Progenitor cell of endocrine pancreas (in vitro differentiated cells): ENCODE data around the gene GDF15. TPM values are rescaled to one million over a fixed set of nuclear protein-coding genes. Genes with fewer than 3 reads are reported as not detected.
A peak's percentile ranks its signal among the peaks of the same experiment; 100 is the strongest.

Experiments used
- DNase-seq: peaks from one replicate; pipeline ENCODE4 v3.0.0; 2021; ENCODE audit warnings: low spot score; ENCODE audit not compliant: unreplicated experiment
- H3K27ac Mint-ChIP-seq: 2 replicates; pipeline ENCODE4 v1.8.0; 2021; ENCODE audit warnings: mild to moderate bottlenecking, moderate library complexity, mixed read lengths
- H3K27me3 Mint-ChIP-seq: 2 replicates; pipeline ENCODE4 v1.8.0; 2021; ENCODE audit warnings: mixed read lengths
- H3K36me3 Mint-ChIP-seq: 2 replicates; pipeline ENCODE4 v1.8.0; 2022; ENCODE audit warnings: mixed read lengths; ENCODE audit not compliant: insufficient read depth
- H3K4me1 Mint-ChIP-seq: 2 replicates; pipeline ENCODE4 v1.8.0; 2021; ENCODE audit warnings: low read depth, mixed read lengths
- H3K4me3 Mint-ChIP-seq: 2 replicates; pipeline ENCODE4 v1.8.0; 2021; ENCODE audit warnings: low read depth, mild to moderate bottlenecking, moderate library complexity, mixed read lengths
- H3K9me3 Mint-ChIP-seq: 2 replicates; pipeline ENCODE4 v1.8.0; 2021; ENCODE audit warnings: low read depth, mixed read lengths
- CTCF ChIP-seq: fragments of 200-600 bp; sonication (generic); IDR thresholded peaks from one replicate; pipeline ENCODE4 v1.5.0; 2021; ENCODE audit warnings: antibody characterized with exemption, mild to moderate bottlenecking; ENCODE audit not compliant: unreplicated experiment
- total RNA-seq: library from RNA; stranded (reverse); gene quantifications from 2 replicates; pipeline ENCODE4 v1.2.1, GENCODE V29; 2021

GDF15 gene
- total RNA-seq, 1 donor from 2014 or later = 10.5 TPM

DNA sequence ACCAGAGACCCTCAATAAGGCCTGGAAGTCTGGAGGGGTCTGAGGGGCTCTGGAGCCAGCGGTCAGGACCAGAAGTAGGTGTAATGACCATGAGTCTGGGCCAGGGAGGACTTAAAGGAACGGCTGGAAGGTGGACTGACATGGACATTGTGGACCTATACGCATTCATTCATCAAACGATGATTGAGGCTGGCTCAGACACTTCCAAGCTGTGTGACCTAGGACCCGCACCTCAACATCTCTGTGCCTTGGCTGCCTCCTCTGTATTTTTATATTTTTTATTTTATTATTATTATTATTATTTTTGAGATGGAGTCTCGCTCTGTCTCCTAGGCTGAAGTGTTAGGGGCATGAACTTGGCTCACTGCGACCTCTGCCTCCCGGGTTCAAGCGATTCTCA is 20.8 kb downstream of the GDF15 start:
- Mint-ChIP-seq H3K9me3 (no peaks in the 10 kb centered on the region), H3K4me1 (peaks cover 16% of the 10 kb centered on the region), H3K27ac (no peak overlapping the region), H3K36me3 (no peaks in the 10 kb centered on the region), H3K27me3 (peaks cover 8% of the 10 kb centered on the region), H3K4me3 (no peak overlapping the region)
- no peak for TF ChIP-seq CTCF
- DNase-seq = no peak

- Mint-ChIP-seq H3K4me1 (peaks cover 6% of the 10 kb centered on the region), H3K27me3 (peaks cover 14% of the 10 kb centered on the region), H3K4me3 (no peak overlapping the region), H3K36me3 (no peaks in the 10 kb centered on the region), H3K27ac (no peak overlapping the region), H3K9me3 (no peaks in the 10 kb centered on the region)
- no peak for DNase-seq
- TF ChIP-seq CTCF = peak; percentile 45
Observed at GRCh38 chr19:18408053-18408476, 22.1 kb downstream of the GDF15 start.

GRCh38 chr19:18412610-18413239 is 26.8 kb downstream of the GDF15 start:
- Mint-ChIP-seq H3K27ac (no peak overlapping the region), H3K4me1 (peaks cover 16% of the 10 kb centered on the region), H3K27me3 (peaks cover 31% of the 10 kb centered on the region), H3K4me3 (no peak overlapping the region), H3K9me3 (no peaks in the 10 kb centered on the region), H3K36me3 (no peaks in the 10 kb centered on the region)
- DNase-seq = no peak
- no peak for TF ChIP-seq CTCF

GRCh38 chr19:18414504-18415177 is 28.7 kb downstream of the GDF15 start:
- DNase-seq = no peak
- H3K9me3 Mint-ChIP-seq = no peaks in the 10 kb centered on the region
- peaks cover 42% of the 10 kb centered on the region for H3K27me3 Mint-ChIP-seq
- no peak for TF ChIP-seq CTCF
- no peaks in the 10 kb centered on the region for H3K36me3 Mint-ChIP-seq
- H3K4me1 Mint-ChIP-seq = peaks cover 18% of the 10 kb centered on the region
- H3K4me3 Mint-ChIP-seq = no peak overlapping the region
- H3K27ac Mint-ChIP-seq = peak overlapping the region; percentile 29

GRCh38 chr19:18415178-18415867 is 29.4 kb downstream of the GDF15 start:
- H3K27ac Mint-ChIP-seq = no peak overlapping the region
- H3K4me3 Mint-ChIP-seq = no peak overlapping the region
- no peaks in the 10 kb centered on the region for H3K9me3 Mint-ChIP-seq
- peaks cover 20% of the 10 kb centered on the region for H3K4me1 Mint-ChIP-seq
- peaks cover 45% of the 10 kb centered on the region for H3K27me3 Mint-ChIP-seq
- no peak for DNase-seq
- no peak for TF ChIP-seq CTCF
- no peaks in the 10 kb centered on the region for H3K36me3 Mint-ChIP-seq
